GM21423 (cell line): Measurements from ENCODE around the gene TBXA2R.
"Not testable (repeated sequence)": the region's sequence is repeated elsewhere in the genome, so short reads cannot be mapped to it uniquely, and the experiment has no call there.

Source experiments
- ATAC-seq: cut with Tn5 transposase; IDR thresholded peaks from one replicate; pipeline ENCODE4 v1.9.1; 2021; ENCODE audit warnings: mild to moderate bottlenecking, moderate library complexity; ENCODE audit not compliant: unreplicated experiment

Gene TBXA2R

DNA sequence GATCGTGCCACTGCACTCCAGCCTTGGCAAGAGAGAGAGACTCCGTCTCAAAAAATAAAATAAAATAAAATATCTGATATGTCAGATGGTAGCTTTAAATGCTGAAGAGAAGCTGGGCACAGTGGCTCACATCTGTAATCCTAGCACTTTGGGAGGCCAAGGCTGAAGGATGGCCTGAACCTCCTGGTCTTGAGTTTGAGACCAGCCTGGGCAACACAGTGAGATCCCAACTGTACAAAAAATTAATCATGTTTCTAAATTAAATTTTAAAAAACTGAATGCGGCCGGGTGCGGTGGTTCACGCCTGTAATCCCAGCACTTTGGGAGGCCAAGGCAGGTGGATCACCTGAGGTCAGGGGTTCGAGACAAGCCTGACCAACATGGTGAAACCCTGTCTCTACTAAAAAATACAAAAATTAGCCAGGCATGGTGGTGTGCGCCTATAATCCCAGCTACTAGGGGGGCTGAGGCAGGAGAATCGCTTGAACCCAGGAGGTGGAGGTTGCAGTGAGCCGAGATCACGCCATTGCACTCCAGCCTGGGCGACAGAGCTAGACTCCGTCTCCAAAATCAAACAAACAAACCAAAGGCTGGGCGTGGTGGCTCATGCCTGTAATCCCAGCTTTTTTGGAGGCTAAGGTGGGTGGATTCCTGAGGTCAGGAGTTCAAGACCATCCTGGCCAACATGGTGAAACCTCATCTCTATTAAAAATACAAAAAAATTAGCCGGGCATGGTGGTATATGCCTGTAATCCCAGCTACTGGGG is 22.5 kb downstream of the TBXA2R start:
- ATAC-seq: not testable (repeated sequence)

DNA sequence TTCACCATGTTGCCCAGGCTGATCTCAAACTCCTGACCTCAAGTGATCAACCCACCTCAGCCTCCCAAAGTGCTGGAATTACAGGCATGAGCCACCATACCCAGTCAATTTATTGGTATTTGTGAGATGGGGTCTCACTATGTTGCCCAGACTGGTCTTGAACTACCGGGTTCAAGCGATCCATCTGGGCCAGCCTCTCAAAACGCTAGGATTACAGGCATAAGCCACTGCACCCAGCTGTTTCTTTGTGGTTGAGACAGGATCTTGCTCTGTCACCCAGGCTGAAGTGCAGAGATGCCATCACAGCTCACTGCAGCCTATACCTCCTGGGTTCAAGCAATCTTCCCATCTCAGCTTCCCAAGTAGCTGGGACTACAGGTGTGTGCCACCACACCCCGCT is 24.9 kb downstream of the TBXA2R start:
- not testable (repeated sequence) for ATAC-seq

DNA sequence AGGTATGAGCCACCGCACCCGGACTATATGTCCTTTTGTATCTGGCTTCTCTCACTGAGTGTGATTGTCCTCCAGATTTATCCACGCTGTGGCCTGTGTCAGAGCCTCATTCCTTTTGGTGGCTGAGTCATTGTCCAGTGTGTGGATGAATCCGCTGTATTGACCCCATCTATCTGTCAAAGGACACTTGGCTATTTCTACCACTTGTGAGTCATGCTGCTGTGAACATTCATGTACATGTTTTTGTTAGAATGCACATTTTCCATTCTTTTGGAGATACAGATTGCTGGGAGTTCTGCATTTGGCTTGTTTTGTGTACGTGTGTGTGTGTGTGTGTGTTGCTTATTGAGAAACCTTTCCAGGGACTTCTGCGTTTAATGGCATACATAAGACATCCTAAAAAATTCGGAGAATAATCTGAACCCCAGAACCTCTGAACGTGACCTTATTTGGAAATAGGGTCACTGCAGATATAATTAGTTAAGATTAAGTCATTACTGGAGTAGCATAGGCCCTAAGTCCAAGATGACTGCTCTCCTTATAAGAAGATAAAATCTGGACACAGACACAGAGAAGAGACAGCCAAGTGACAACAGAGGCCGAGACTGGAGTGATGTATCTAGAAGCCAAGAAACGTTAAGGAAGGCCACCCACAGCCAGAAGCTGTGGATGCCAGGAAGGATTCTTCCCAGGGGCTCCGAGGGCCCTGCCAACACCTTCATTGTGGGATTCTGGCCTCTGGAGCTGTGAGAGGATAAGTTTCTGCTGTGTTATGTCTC is 26.3 kb downstream of the TBXA2R start:
- ATAC-seq: no peak

DNA sequence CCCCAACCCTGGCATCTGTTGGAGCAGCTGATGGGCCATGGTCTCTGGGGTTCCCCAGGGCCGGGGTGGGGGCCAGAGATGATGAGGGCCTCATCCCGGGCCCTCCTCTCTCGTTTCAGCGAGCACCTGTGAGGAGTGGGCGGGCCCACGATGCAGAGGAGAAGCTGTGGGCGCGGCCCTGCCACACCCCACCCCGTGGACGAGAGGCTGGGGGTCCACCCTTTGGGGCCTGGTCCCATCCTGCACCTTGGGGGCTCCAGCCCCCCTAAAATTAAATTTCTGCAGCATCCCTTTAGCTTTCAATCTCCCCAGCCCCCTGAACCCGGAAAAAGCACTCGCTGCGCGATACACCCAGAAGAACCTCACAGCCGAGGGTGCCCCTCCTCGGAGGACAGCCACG is 28.3 kb downstream of the TBXA2R start:
- no peak for ATAC-seq

DNA sequence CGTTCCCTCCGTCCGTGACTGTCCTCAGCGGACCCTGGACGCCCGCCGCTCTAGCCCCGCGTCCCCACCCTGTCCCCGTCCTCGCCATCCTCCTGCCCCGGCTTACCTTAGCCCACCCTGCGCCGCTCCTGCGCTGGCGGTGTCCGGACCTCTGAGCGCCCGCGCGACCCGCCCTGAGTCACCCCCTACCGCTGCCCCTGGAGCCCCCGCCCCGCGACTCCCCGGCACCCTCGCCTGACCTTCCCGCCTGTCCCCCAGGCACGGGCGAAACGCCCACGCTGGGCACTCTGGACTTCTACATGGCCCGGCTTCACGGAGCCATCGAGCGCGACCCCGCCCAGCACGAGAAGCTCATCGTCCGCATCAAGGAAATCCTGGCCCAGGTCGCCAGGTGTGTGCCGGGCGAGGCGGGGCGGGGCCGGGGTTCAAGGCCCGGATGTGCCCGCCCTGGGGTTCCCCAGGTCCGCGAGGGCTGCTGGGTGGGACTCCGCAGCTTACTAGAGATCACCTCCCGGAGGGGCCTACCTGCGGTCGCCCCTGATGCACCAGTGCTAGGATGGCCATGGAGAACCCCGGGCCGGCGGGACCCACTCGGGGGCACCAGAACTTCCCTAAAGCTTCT is 28.8 kb downstream of the TBXA2R start:
- ATAC-seq: no peak

DNA sequence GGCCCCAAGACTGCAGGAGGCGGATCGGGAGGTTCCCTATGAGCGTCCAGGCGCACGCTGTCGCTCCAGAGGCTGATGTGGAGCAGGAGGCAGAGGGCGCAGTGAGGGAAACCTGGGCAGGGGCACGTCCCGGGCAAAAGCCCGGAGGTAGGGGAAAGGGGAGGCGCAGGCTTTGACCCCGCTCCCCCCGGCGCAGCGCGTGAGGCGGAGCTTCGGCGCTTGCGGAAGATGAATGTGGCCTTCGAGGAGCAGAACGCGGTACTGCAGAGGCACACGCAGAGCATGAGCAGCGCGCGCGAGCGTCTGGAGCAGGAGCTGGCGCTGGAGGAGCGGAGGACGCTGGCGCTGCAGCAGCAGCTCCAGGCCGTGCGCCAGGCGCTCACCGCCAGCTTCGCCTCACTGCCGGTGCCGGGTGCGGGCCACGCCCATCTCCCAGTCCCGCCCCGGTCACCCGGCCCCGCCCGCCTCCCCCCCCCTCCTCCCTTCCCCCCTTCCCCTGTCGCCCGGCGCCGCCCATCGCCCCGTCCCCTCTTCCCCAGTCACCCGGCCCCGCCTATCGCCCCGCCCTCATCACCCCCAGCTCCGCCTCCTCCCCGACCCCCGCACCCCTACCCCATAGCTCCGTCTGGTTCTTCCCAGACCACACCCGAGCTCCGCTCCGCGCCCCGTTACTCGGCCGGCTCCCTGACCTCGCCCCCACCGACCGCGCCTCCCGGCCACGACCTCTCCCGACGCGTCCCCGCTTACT is 29.8 kb downstream of the TBXA2R start:
- ATAC-seq: no peak

DNA sequence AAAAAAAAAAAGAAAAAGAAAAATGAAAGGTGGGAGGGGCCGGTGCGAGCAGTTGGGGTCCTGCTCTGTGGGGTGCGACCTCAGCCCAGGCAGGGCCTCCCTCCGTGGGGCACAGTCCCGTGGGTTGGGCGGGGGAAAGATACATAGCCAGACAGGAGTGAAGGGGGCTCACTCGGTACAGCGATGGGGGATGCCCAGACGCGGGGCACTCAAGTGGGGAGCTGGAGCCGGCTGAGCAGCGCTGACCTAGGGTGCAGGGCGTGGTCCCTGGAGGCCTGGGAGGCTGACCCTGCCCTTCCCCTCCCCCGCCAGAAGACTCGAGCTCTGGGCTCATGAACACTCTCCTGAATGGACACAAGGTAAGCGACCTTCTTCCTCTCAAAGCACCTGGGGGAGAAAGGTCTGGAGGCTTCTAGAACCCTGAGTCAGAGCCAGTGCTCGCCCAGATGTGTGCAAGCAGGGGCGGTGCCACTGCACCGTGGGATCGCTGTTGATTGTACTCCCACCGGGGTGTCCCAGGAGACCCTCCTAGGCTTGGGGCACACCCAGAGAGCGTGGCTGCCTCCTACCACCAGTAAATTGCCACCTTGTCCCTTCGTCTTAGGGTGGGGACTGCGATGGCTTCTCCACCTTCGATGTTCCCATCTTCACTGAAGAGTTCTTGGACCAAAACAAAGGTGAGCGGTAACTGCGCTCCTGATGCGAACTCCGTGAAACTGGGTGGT is 30.6 kb downstream of the TBXA2R start:
- no peak for ATAC-seq

DNA sequence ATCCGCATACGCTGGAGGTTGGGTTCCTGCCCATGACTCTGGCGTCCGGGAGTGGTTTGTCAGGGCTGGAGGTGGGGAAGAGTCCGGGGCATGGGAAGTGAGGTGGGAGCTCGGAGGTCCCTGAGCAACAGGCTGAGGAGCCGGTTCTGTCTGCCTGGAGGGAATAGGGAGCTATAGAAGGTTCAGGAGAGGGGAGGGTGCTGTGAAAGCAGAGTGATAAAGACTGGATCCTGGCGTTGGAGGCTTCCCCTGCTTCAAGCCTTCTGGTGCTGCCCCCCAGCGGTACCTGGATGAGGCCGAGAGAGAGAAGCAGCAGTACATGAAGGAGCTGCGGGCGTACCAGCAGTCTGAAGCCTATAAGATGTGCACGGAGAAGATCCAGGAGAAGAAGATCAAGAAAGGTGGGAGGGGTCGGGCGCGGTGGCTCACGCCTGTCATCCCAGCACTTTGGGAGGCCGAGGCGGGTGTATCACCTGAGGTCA is 31.4 kb downstream of the TBXA2R start:
- no peak for ATAC-seq

DNA sequence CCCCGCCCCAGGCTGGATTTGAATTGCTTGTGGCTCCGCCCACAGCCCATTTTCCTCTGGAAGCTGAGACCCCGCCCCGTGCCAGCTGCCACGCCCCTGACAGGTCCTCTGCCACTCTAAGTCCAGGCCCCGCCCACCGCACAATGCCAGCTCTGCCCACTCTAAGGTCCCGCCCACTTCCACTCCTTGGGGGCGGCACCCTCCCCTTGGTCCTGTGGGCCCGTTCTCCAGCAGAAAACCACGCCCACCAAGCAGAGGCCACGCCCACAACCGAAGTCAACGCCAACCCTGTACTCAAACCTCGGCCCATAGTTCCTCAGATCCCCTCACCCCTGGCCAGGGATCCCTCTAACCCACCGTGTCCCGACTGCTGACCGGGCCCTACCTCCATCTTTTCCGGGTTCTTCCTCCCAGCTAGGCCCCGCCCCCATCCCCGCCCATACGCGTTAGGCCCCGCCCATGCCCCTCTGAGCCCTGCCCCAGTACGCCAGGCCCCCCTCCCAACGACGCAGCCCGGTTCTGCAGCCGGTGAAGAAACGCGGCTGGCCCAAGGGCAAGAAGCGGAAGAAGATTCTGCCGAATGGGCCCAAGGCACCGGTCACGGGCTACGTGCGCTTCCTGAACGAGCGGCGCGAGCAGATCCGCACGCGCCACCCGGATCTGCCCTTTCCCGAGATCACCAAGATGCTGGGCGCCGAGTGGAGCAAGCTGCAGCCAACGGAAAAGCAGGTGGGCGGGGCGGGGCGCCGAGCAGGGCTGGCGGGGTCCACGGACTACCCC is 32.6 kb downstream of the TBXA2R start:
- ATAC-seq: no peak

DNA sequence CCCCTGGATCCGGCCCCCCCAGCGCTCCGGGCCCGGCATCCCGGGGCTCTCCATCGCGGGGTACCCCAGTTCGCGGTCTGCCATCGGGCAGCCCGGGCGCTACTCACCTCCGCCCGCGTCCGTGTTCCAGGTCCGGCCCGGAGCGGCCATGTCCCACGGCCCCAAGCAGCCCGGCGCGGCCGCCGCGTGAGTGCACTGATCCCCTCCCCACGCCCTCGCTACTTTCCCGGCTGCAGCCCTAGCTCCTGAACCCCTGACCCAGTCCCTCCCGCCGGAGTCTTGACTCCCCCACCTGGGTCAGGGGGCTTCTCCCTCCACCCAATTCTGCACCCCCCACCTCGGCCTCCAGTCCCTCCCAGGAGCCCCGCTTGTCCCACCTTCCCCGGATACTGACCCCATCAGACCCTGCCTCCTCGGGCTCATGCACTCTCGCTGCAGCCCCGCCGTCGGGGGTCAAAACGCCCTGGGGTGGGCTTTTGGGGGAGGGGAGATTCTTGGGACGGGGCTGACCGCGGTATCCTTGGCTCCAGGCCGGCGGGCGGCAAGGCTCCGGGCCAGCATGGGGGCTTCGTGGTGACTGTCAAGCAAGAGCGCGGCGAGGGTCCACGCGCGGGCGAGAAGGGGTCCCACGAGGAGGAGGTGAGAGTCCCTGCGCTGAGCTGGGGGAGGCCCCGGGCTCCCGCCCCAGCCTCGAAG is 33.4 kb downstream of the TBXA2R start:
- no peak for ATAC-seq

DNA sequence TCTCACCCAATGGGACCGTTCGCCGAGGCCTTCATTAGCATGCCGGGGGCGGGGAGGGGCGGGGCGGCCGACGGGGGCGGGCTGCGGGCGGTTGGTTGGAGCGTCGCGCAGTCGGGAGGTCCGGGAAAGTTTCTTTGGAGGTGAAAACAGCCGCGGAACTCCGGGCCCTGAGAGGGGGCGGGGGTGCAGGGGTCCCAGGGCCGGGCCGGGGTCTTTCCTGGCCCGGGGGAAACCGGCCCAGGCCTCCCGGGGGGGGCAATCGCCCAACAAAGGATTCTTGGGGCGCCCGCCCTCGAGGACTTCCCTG is 33.9 kb downstream of the TBXA2R start, which contains the start of gene HMG20B:
Gene HMG20B (plus strand): TSS at position 90 of the 307 bp plus-strand sequence. CDS start 366 bp downstream, outside the sequence.
- ATAC-seq: no peak

DNA sequence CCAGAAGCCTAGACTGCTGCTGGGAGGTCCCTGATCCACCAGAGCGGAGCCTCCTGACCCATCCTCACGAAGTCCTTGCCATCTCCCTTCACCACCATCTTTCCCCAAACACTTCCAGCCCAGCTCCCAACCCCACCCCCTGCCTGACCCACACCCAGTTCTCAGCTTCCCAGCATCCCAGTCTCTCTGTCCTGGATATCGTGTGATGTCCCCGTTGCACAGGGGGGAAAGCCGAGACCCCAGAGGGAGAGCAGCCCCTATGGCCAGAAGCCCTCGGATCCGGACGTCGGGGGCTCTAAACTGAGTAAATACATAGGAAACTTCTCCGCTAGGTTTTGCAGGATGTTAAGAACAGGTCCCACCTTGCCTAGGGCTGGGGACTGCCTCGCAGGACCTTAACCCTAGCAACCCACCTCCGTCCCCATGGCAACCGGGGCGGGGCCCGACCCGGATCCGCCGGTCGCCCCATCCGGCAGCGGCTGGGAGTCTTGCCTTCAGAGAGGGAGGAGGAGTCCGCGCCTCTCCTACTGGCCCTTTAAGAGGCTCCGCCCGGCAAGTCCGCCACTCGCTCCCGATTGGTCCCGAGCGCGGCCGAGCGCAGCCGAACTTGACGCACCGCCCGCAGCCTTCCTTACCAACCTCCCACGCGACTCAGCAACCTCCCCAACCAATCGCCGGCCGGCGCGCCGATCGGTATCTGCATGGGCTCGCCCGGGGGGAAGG is 34.4 kb downstream of the TBXA2R start:
- peak; percentile 90 for ATAC-seq

DNA sequence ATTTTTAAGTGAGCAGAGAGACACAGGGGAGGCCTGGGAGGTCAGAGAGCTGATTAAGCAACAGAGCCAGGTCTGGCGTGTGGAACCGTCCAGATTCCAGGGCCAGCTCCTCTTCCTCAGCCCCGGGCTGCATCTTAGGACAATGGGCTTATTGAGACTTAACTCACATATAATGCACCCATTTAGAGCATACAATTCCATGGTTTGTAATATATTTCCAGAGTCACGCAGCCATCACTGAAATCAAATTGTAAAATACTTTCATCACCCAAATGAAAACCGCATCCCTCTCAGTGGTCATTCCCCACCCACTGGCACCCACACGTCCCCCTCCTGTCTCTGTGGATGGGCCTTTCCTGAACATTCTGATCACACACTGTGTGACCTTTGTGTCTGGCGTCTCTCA is 36.1 kb downstream of the TBXA2R start:
- ATAC-seq: no peak

DNA sequence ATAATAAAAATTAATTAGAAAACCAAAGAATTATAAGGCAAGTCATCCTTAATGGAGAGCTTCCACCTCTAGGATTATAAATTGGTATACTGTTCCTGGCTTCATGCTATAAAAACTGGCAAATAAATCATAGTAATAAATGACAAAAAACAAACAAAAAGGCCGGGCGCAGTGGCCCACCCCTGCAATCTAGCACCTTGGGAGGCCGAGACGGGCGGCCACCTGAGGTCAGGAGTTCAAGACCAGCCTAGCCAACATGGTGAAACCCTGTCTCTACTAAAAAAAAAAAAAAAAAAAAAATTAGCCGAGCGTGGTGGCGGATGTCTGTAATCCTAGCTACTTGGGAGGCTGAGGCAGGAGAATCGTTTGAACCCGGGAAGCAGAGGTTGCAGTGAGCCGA is 36.6 kb downstream of the TBXA2R start:
- not testable (repeated sequence) for ATAC-seq

DNA sequence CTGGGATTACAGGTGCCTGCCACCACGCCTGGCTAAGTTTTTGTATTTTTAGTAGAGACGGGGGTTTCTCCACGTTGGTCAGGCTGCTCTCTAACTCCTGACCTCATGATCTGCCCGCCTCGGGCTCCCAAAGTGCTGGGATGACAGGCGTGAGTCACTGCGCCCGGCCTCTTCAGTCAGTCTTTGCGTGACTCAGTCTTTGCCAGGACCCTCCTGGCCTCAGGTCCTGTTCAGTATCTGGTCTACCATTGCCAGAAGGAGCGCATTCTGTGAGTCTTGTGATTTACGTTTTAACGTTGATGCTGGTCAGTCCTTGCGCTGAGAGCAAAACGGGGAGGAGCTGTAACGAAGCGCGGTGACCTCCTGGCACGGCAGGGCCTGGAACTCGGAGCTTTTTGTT is 41.5 kb downstream of the TBXA2R start:
- no peak for ATAC-seq

DNA sequence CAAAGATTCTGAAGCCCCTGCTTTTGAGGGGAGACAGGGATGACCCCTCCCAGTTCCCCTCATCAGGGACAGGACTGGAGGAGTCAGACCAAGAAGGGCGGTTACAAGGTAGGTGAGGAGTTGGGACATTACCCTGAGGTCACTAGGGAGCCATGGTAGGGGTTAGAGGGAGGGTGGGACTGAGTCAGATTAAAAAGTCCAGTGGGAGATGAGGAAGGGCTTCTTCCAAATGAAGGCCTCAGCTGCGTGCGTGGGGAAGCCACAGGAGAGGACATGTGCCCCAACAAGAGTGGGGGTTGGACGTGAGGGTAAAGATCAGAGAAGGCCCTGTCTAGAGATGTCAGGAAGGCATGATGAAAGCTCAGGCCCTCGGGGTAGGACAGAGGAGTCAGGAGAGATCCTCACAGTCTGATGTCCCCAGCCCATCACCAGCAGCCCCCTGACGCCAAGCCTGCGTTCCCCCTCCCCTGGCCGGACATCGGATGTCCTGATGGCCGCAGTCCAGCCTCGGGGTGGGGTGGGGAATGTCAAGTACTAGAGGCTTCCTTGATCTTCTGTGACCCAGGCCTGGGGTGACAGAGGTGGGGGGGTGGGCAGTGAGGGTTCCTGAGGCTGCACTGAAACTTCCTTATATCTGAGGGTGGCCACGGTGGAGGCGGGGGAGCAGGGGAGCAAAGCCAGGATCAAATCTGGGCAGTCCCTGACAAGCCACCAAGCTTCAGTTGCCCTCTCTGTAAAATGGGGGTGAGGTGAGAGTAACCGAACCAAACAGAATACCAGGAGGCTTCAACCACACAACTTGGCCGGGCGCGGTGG is 42.8 kb downstream of the TBXA2R start:
- no peak for ATAC-seq

DNA sequence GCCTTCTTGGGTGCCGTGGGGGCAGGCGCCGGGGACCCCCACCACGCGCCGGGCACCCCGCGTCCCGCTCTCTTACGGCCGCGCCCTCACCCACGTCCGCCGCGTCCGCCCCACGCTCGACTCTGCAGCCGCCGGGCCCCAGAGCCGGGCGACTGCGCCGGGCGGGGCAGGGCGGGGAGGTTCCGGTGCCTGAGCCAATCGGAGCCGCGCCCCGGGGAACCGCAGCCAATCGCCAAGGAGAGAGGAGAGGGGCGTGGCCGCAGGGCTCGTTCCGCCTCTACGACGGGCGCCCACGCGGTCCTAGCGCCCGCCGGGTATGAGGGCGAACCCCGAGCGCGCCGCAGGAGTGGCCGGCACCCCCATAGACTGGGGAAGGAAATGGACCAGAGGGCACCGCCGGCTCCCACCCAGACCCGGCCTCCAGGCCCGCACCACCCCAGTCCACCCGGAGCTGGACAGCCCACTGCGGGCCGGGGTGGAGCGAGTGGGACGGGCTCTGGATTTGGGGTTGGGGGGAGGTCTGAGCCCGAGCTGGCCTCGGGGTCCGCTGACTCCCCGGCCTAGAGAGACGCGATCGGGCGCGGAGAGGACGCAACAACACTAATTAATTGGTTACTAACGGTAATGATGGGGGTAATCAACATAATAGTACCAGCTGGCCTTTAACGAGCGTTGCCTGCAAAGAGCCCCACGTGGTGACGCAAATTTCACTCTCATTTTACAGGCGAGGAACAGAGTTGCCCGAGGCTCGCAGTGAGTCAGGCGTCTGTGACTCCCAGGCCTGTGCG is 49.0 kb downstream of the TBXA2R start, which contains the start of gene MFSD12:
Gene MFSD12 (minus strand): TSS at position 126 of the 788 bp plus-strand sequence. CDS start 183 bp downstream, outside the sequence.
- peak; percentile 69 for ATAC-seq
